ENCODE results near the gene GINS1. TPM values are rescaled to one million over a fixed set of nuclear protein-coding genes. Genes with fewer than 3 reads are reported as not detected.

Gene GINS1
- total and polyA plus RNA-seq, 2 of the 13 experiments (the other 11 are each of a cell fraction or from before 2014, with no cell fraction given): 14.6 to 59.9 TPM

DNA sequence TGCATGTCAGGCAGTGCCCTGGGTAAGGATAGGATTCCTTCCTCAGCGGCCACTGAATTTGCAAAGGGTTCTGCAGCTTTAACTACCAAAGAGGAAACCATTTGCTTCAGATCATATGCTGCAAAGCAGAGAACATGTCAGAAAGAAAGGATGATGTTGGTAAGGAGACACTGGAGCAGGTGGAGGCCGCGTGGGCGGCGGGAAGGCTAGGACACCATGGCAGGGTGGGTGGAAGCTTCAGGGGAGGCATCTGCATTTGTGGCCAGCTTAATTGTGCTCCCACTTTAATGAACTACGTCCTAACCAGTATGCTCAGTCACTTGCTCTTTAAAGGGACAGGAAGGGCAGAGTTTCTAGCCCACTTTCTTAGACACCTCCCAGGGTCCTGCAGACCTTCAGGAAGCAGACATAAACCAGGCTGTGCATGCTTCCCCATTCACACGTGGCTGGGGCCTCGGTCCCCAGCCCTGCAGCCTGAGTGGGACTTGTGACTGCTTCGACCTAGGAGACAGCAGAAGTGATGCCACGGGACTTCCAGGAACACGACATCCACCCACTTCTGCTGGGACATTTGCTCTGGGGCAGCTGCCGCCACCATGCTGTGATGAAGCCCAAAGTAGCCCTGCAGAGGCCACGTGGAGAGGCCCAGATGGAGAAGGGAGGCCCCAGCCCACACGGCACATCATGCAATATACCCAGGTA is 76.1 kb downstream of the GINS1 start:
- no peak overlapping the region for H3K4me3 ChIP-seq (replicated peaks in 1 of 3; ENCODE audit: insufficient read depth in 1 of 3, low read depth in 2 of 3, low read length in 3 of 3)
- no peaks in the 10 kb centered on the region for H3K9me3 ChIP-seq (ENCODE audit: low read length)
- in situ Hi-C loops (cut with HindIII; ENCODE audit: extremely low pct_ligation_motif_present, low pct_unique_long_range_greater_than_20kb) (no loop called here), intact Hi-C loops (cut with micrococcal nuclease; ENCODE audit: unreplicated experiment) (no loop called here)
- no peaks in the 10 kb centered on the region for H4K20me1 ChIP-seq (ENCODE audit: insufficient read depth, low read length)
- no peaks in the 10 kb centered on the region for H3K79me2 ChIP-seq (ENCODE audit: insufficient read depth, low read length)
- FAIRE-seq (no peak), DNase-seq (ENCODE audit: low spot score) (no peak), ATAC-seq (no peak)
- BruUV-seq (replicated peaks): no TSS peak
- 97% methylated on average over 14 of the region's 14 CpGs for WGBS (ENCODE audit: low lambda C conversion rate)
- POLR2A ChIA-PET: no interaction called here
- no peak overlapping the region for H3K4me2 ChIP-seq (ENCODE audit: low read depth, low read length)
- H3K27ac ChIP-seq (ENCODE audit: extremely low read length, insufficient read depth, low read length): no peak overlapping the region
- CTCF ChIA-PET (ENCODE audit: low intra/inter-chr PET ratio, low total read pairs): no interaction called here
- no peaks in the 10 kb centered on the region for H3K4me1 ChIP-seq (ENCODE audit: insufficient read depth, low read length)
- H2AFZ ChIP-seq (ENCODE audit: low read length): no peak overlapping the region
- no peaks in the 10 kb centered on the region for H3K27me3 ChIP-seq (ENCODE audit: control insufficient read depth in 1 of 2, insufficient read depth in 2 of 2, low read length in 2 of 2)
- TF ChIP-seq KDM1A (CRISPR knock-in tag; IDR thresholded peaks at IDR 0.05) (no peak), ZNF775 (CRISPR knock-in tag; IDR thresholded peaks at IDR 0.05; ENCODE audit: borderline replicate concordance) (no peak), ZFX (CRISPR knock-in tag; IDR thresholded peaks at IDR 0.05; ENCODE audit: low read depth) (no peak), EHMT2 (IDR thresholded peaks at IDR 0.05; ENCODE audit: borderline replicate concordance, low read depth, low read length) (no peak), ZNF7 (CRISPR knock-in tag; IDR thresholded peaks at IDR 0.05) (no peak), MYC (CRISPR knock-in tag; IDR thresholded peaks at IDR 0.05; ENCODE audit: borderline replicate concordance) (no peak), EP300 (IDR thresholded peaks at IDR 0.05; ENCODE audit: low read depth in 2 of 2, low read length in 2 of 2) (no peak), EP300 (CRISPR knock-in tag; IDR thresholded peaks at IDR 0.05; ENCODE audit: borderline replicate concordance) (no peak), HDAC2 (CRISPR knock-in tag; IDR thresholded peaks at IDR 0.05) (no peak), ARNT (IDR thresholded peaks at IDR 0.05) (no peak), TMF1 (CRISPR knock-in tag; IDR thresholded peaks at IDR 0.05; ENCODE audit: low read depth) (no peak)
- TF ChIP-seq, protein P1, sequence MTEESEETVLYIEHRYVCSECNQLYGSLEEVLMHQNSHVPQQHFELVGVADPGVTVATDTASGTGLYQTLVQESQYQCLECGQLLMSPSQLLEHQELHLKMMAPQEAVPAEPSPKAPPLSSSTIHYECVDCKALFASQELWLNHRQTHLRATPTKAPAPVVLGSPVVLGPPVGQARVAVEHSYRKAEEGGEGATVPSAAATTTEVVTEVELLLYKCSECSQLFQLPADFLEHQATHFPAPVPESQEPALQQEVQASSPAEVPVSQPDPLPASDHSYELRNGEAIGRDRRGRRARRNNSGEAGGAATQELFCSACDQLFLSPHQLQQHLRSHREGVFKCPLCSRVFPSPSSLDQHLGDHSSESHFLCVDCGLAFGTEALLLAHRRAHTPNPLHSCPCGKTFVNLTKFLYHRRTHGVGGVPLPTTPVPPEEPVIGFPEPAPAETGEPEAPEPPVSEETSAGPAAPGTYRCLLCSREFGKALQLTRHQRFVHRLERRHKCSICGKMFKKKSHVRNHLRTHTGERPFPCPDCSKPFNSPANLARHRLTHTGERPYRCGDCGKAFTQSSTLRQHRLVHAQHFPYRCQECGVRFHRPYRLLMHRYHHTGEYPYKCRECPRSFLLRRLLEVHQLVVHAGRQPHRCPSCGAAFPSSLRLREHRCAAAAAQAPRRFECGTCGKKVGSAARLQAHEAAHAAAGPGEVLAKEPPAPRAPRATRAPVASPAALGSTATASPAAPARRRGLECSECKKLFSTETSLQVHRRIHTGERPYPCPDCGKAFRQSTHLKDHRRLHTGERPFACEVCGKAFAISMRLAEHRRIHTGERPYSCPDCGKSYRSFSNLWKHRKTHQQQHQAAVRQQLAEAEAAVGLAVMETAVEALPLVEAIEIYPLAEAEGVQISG (CRISPR knock-in tag; IDR thresholded peaks at IDR 0.05): no peak
- no peak overlapping the region for H3K9ac ChIP-seq (ENCODE audit: insufficient read depth, low read depth, low read length)
- peaks cover 51 to 73% of the 10 kb centered on the region in 2 experiments for H3K36me3 ChIP-seq (replicated peaks in 1 of 2; ENCODE audit: control insufficient read depth in 1 of 2, insufficient read depth in 2 of 2, low read length in 2 of 2)

Data from HepG2 (cell line).